GF-D8 (cell line): ENCODE measurements around the gene ZSCAN31.
"Not testable (repeated sequence)": the region's sequence is repeated elsewhere in the genome, so short reads cannot be mapped to it uniquely, and the experiment has no call there.

Experiments used
- DNase-seq: peaks from one replicate; lab custom pipeline; 2025; lab: John Stamatoyannopoulos, UW

Gene ZSCAN31

GRCh38 chr6:28317866-28318265 is 18.1 kb downstream of the ZSCAN31 start:
- DNase-seq: not testable (repeated sequence)

DNA sequence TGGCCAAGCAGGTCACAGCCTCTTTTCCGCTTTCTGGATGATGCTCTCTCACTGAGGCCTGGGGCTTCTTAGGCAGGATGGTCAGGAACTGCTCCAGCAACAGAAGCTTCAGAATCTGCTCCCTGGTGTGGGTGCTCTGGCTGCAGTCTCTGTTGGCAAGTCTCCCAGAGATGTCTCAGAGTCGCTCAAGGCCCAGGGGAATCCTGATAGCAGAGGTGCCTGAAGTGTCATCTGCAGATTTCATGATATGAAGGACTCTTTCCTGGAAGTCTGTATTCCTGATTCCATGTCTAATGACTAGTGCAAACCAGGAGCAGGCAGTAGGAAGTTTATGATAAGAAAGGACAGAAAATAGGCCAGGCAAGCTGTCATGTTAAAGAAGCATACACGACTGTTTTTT is 20.3 kb downstream of the ZSCAN31 start:
- no peak for DNase-seq

- no peak for DNase-seq
Observed at GRCh38 chr6:28312939-28313338, 23.0 kb downstream of the ZSCAN31 start.

GRCh38 chr6:28311139-28311823 is 24.7 kb downstream of the ZSCAN31 start:
- no peak for DNase-seq

DNA sequence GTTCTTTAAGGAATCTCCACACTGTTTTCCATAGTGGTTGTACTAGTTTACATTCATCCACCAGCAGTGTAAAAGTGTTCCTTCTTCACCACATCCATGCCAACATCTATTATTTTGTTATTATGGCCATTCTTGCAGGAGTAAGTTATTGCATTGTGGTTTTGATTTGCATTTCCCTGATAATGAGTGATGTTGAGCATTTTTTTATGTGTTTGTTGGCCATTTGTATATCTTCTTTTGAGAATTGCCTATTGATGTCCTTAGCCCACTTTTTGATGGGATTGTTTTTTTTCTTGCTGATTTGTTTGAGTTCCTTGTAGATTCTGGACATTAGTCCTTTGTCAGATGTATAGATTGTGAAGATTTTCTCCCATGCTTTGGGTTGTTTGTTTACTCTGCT is 29.6 kb downstream of the ZSCAN31 start:
- DNase-seq: not testable (repeated sequence)

- no peak for DNase-seq
Observed at GRCh38 chr6:28303570-28303969, 32.4 kb downstream of the ZSCAN31 start.

GRCh38 chr6:28296520-28297060 is 39.4 kb downstream of the ZSCAN31 start:
- no peak for DNase-seq

DNA sequence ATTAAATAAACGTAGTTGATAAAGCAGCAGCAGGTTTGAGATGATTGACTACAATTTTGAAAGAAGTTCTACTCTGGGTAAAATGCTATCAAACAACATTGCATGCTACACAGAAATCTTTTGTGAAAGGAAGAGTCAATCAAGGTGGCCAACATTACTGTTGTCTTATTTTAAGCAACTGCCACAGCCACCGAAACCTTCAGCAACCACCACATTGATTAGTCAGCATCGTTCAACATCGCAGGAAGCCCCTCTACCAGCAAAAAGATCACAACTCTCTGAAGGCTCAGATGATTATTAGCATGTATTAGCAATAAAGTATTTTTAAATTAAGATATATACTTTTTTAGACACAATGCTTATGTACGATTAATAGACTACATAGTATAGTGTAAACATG is 40.6 kb downstream of the ZSCAN31 start:
- no peak for DNase-seq

DNA sequence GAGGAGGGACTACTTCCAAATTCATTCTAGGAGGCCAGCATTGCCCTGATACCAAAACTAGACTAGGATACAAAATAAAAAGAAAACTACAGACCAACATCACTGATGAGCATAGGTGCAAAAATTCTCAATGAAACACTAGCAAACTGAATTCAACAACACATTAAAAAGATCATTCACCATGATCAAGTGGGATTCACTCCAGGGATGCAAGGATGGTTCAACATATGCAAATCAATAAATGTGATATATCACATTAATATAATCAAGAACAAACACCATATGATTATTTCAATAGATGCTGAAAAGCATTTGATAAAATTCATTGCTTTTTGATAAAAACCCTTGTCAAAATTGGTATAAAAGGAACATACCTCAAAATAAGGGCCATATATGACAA is 44.4 kb downstream of the ZSCAN31 start:
- no peak for DNase-seq

- no peak for DNase-seq
Observed at GRCh38 chr6:28282926-28283325, 53.0 kb downstream of the ZSCAN31 start.

- peak; percentile 41 for DNase-seq
Observed at GRCh38 chr6:28281288-28282064, 54.5 kb downstream of the ZSCAN31 start, which contains the start of gene PGBD1. TSS of gene PGBD1 (plus strand) at chr6:28281572. CDS start at chr6:28283814, 2,242 bp downstream.

DNA sequence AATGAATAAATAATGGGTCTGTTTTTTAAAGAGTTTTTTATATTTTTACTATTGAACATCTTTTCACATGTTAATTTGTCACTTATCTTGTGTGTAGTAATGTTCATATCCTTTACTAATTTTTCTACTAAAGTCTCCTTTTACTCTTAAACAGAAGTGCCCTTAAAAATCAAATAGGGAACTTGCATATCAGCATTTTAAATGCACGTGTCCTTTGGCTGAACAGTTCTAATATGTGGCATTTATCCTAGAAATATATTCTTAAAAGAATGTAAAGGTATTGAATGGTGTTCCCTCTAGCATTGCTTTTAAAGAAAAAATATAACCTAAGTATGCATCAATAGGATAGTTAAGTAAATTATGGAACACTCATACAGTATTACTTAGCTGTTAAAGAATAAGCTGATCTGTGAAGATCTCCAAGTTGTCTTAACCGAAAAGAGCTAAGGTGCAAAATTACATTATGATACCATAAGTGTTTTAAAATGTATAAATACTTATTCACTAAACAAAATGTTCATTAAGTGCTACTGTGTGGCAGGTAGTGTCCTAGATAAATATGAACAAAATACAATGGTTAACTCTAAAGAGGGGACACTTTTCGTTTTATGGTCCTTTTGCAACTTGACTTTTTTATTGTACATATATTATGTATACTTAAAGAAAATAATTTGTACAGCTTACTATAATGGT is 55.2 kb downstream of the ZSCAN31 start:
- no peak for DNase-seq

DNA sequence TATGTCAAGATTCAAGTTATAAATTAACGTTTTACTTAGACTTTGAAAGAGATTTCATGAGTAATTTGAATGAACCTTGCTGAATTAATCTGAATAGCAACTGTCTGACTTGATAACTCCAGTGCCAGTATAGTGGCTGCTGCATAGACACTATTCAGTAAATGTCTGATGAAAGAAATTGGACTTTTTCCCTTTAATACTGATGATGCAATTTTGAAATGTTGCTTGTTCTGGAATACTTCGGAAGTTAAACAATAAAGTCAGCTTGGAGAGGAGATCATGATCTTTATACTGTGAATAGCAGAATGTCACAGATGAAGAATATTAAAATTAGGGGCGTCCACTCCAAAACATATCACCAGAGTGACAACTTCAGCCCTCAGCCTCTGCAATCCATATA is 58.2 kb downstream of the ZSCAN31 start:
- no peak for DNase-seq

DNA sequence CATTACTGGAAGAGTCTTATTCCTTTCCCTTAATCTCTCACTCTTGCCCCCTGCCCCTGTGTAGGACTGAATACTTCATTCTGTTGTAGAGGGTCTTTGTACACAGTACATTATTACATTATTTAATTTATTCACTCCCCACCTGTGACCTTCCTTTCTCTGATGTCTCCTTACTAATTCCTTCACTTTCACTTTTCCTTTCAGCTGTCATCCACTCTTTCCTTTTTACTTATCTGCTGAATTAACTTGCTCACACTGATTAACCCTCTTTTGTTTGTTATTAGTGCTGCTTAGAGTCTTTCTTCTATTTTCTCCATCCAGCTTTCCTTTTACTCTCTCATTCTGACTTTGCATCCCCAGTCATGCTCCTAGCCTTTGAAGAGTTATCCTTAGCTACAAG is 61.1 kb downstream of the ZSCAN31 start:
- no peak for DNase-seq
